Endothelial cell (in vitro differentiated cells): ENCODE data around the gene BBLN. TPM values are rescaled to one million over a fixed set of nuclear protein-coding genes. Genes with fewer than 3 reads are reported as not detected.

Source experiments
- DNase-seq: peaks from one replicate; pipeline ENCODE4 v3.0.0; 2021; ENCODE audit warnings: low spot score
- H3K27ac Mint-ChIP-seq: one replicate; pipeline ENCODE4 v1.8.0; 2021; ENCODE audit warnings: mixed read lengths, inconsistent platforms; ENCODE audit not compliant: unreplicated experiment
- H3K27me3 Mint-ChIP-seq: one replicate; pipeline ENCODE4 v1.8.0; 2021; ENCODE audit warnings: mild to moderate bottlenecking, moderate library complexity, mixed read lengths, inconsistent platforms; ENCODE audit not compliant: unreplicated experiment
- H3K36me3 Mint-ChIP-seq: one replicate; pipeline ENCODE4 v1.8.0; 2021; ENCODE audit warnings: mild to moderate bottlenecking, low read depth, mixed read lengths, inconsistent platforms; ENCODE audit not compliant: unreplicated experiment
- H3K4me1 Mint-ChIP-seq: one replicate; pipeline ENCODE4 v1.8.0; 2021; ENCODE audit warnings: mild to moderate bottlenecking, mixed read lengths, inconsistent platforms; ENCODE audit not compliant: unreplicated experiment
- H3K4me3 Mint-ChIP-seq: one replicate; pipeline ENCODE4 v1.8.0; 2021; ENCODE audit warnings: mild to moderate bottlenecking, mixed read lengths, inconsistent platforms; ENCODE audit not compliant: unreplicated experiment
- H3K9me3 Mint-ChIP-seq: one replicate; pipeline ENCODE4 v1.8.0; 2021; ENCODE audit warnings: mixed read lengths, inconsistent platforms; ENCODE audit not compliant: unreplicated experiment
- total RNA-seq: library from RNA; stranded (reverse); fragmentation: NEBNext Ultra II Directional; extraction: Animal tissue kit (Norgen Biotek cat#: 25700); gene quantifications from one replicate; pipeline ENCODE4 v1.2.1, GENCODE V29; 2021; ENCODE audit not compliant: unreplicated experiment
- TF ChIP-seq, protein P1 (sequence below): fragments of 200-600 bp; sonication (generic); IDR thresholded peaks from one replicate; pipeline ENCODE4 v1.5.0; 2021; ENCODE audit warnings: antibody characterized with exemption; ENCODE audit not compliant: unreplicated experiment

BBLN gene
- total RNA-seq, 1 donor from 2014 or later = 62.1 TPM

DNA sequence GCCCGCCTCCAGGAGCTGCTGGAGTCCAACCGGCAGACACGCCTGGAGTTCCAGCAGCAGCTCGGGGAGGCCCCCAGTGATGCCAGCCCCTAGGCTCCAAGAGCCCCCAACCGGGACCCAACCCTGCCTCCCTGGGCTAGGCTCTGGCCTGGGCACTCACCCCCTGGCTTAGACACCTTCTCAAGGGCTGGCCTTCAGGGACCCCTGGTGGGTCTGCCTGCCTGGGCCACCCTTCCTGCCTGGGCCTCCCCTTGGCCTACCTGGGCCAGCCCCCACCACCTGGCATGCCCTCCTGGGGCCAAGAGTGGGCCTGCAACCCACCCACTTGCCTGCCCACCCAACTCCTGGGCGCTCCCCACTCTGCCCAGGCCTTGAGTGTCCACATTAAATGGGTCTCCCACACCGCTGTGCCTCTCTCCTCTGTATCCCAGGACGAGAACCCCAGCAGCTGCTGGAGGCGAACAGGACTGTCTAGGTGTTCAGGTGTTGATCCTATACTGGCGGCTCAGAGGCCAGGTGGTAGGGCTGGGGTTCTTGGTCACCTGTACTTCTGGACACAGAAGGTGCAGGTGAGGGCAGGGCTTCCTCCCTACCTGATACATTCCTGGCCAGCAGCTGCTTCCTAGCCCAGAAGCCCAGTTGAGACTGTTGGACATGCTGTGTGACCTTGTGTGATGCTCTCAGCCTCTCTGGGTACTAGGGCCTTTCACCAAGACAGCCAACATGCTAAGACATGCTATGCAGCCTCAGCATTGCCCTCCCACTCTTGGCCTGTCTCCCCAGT is 3.6 kb downstream of the BBLN start:
- no peak overlapping the region for H3K27ac Mint-ChIP-seq
- TF ChIP-seq, protein P1, sequence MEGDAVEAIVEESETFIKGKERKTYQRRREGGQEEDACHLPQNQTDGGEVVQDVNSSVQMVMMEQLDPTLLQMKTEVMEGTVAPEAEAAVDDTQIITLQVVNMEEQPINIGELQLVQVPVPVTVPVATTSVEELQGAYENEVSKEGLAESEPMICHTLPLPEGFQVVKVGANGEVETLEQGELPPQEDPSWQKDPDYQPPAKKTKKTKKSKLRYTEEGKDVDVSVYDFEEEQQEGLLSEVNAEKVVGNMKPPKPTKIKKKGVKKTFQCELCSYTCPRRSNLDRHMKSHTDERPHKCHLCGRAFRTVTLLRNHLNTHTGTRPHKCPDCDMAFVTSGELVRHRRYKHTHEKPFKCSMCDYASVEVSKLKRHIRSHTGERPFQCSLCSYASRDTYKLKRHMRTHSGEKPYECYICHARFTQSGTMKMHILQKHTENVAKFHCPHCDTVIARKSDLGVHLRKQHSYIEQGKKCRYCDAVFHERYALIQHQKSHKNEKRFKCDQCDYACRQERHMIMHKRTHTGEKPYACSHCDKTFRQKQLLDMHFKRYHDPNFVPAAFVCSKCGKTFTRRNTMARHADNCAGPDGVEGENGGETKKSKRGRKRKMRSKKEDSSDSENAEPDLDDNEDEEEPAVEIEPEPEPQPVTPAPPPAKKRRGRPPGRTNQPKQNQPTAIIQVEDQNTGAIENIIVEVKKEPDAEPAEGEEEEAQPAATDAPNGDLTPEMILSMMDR = no peak
- H3K36me3 Mint-ChIP-seq = peaks cover 24% of the 10 kb centered on the region
- no peaks in the 10 kb centered on the region for H3K9me3 Mint-ChIP-seq
- no peak overlapping the region for H3K4me3 Mint-ChIP-seq
- DNase-seq = no peak
- H3K27me3 Mint-ChIP-seq = peaks cover 6% of the 10 kb centered on the region
- peaks cover 4% of the 10 kb centered on the region for H3K4me1 Mint-ChIP-seq

DNA sequence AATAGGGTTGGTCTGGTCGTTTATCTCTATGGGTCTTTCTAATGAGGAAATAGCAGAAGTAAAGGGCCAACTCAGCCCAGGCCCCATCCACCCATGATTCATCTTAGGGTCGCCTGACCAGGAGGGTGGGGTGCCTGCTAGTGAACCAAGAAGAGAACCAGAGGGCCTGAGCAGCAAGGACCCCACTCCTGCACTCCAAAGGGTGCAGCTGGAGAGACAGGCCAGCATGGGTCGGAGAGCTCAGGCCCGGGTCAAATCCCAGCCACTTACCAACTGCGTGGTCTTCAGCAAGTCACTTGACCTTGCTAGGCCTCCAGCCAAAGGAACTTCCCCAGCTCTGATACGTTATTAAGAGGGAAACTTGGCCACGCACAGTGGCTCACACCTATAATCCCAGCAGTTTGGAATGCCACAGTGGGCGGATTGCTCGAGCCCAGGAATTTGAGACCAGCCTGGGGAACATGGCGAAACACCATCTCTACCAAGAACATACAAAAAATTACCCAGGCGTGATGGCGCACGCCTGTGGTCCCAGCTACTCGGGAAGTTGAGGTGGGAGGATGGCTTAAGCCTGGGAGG is 4.3 kb downstream of the BBLN start:
- TF ChIP-seq, protein P1 = no peak
- Mint-ChIP-seq H3K4me3 (no peak overlapping the region), H3K4me1 (peaks cover 4% of the 10 kb centered on the region), H3K27me3 (peaks cover 4% of the 10 kb centered on the region), H3K9me3 (no peaks in the 10 kb centered on the region), H3K27ac (no peak overlapping the region), H3K36me3 (peaks cover 30% of the 10 kb centered on the region)
- DNase-seq = no peak

DNA sequence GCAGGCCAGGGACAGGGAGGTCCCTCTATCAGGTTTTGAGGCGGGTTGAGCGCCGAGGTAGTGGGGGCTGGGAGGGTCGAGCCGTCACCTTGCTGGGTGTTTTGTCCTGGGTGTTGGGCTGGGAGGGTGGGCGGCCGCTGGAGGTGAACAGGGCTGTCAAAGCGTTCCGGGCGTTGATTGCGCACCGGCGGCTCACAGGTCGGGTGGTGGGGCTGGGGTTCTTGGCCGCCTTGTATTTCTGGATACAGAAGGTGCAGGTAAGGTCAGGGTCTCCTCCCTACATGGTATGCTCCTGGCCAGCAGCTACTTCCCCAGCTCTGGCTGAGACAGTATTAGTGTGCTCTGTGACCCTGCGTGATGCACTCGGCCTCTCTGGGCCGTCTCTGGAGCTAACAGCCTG is 6.1 kb downstream of the BBLN start:
- no peak overlapping the region for H3K27ac Mint-ChIP-seq
- H3K36me3 Mint-ChIP-seq = peaks cover 40% of the 10 kb centered on the region
- no peaks in the 10 kb centered on the region for H3K9me3 Mint-ChIP-seq
- TF ChIP-seq, protein P1 = no peak
- no peak for DNase-seq
- peaks cover 3% of the 10 kb centered on the region for H3K27me3 Mint-ChIP-seq
- no peak overlapping the region for H3K4me3 Mint-ChIP-seq
- peaks cover 4% of the 10 kb centered on the region for H3K4me1 Mint-ChIP-seq

DNA sequence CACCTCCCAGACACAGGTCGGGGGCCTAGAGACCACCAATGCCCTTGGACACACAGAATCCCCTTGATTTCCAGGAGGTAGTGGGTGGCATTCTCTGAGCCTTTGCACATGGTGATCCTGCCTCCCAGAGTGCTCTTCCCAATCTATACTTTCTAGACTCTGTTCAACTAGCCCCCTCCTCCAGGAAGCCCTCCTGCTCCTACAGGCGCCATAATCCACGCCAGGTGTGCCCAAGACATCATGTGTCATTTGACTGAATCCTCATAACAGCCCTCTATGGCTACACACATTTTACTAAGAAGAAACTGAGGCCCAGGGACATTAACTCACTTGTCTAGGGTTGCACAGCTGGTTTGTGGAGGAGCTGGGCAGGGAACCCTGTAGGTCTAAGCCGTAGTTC is 7.1 kb downstream of the BBLN start:
- peaks cover 3% of the 10 kb centered on the region for H3K27me3 Mint-ChIP-seq

More for the DNA sequence above, 7.1 kb downstream of the BBLN start:
- Mint-ChIP-seq H3K4me3 (no peak overlapping the region), H3K27ac (no peak overlapping the region), H3K36me3 (peaks cover 38% of the 10 kb centered on the region), H3K4me1 (peaks cover 3% of the 10 kb centered on the region), H3K9me3 (no peaks in the 10 kb centered on the region)
- TF ChIP-seq, protein P1 = no peak
- no peak for DNase-seq
